ENCODE measurements around the gene FILIP1. TPM values are rescaled to one million over a fixed set of nuclear protein-coding genes. Genes with fewer than 3 reads are reported as not detected.

FILIP1 gene
- total RNA-seq, 1 experiment from 2014 or later = not detected

DNA sequence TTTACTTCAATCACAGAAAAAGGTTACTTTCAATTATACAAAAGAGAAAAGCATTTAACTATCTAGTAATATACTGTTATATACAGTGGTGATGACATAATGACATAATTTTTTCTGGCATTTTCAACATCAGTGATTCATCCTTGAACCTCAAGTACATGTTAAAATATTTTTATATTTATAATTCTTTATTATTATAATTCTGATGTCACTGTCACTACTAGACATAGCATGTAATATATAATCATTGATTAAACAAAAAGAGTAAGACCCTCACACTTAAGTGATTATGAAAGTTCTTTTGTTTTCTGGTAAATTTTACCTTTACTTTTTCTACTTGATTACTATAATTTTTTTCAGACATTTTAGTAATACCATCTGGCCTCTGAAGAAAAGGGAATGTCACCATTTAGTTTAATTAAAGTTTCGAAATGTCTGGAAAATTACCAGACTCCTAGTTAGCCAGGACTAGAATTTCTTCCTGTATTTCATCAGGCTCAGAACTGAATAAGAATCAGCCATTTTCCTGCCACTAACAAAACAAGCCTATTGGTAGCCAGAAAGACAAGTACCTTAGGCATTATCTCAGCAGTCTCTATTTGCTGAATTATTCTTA, 71.5 kb downstream of the FILIP1 start:
- BruUV-seq (replicated peaks) = no TSS peak
- Histone ChIP-seq H3K4me3 (ENCODE audit: low read length) (no peak overlapping the region), H3K4me1 (ENCODE audit: insufficient read depth, low read length) (peaks cover 9% of the 10 kb centered on the region), H3K79me2 (ENCODE audit: low read length) (no peaks in the 10 kb centered on the region), H3K9me2 (replicated peaks; ENCODE audit: low read length) (no peaks in the 10 kb centered on the region), H3K27ac (ENCODE audit: low read length) (no peak overlapping the region), H3K9me3 (ENCODE audit: low read length) (no peaks in the 10 kb centered on the region), H3K4me2 (ENCODE audit: low read length) (no peak overlapping the region), H3K27me3 (ENCODE audit: low read length) (no peaks in the 10 kb centered on the region), H3F3A (ENCODE audit: low read length, unreplicated experiment) (no peaks in the 10 kb centered on the region), H4K20me1 (ENCODE audit: low read length) (no peaks in the 10 kb centered on the region), H3K36me3 (ENCODE audit: low read depth, low read length) (no peaks in the 10 kb centered on the region), H3K9ac (ENCODE audit: low read length) (no peak overlapping the region), H2AFZ (ENCODE audit: low read length) (no peak overlapping the region)
- intact Hi-C loops (cut with micrococcal nuclease) = no loop called here
- no peak for TF ChIP-seq EZH2phosphoT487 (IDR thresholded peaks at IDR 0.05; ENCODE audit: borderline replicate concordance, low read length)
- TF ChIP-seq, protein P1, sequence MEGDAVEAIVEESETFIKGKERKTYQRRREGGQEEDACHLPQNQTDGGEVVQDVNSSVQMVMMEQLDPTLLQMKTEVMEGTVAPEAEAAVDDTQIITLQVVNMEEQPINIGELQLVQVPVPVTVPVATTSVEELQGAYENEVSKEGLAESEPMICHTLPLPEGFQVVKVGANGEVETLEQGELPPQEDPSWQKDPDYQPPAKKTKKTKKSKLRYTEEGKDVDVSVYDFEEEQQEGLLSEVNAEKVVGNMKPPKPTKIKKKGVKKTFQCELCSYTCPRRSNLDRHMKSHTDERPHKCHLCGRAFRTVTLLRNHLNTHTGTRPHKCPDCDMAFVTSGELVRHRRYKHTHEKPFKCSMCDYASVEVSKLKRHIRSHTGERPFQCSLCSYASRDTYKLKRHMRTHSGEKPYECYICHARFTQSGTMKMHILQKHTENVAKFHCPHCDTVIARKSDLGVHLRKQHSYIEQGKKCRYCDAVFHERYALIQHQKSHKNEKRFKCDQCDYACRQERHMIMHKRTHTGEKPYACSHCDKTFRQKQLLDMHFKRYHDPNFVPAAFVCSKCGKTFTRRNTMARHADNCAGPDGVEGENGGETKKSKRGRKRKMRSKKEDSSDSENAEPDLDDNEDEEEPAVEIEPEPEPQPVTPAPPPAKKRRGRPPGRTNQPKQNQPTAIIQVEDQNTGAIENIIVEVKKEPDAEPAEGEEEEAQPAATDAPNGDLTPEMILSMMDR (conservative IDR thresholded peaks at IDR 0.05; ENCODE audit: low read depth, low read length) = no peak
- TF ChIP-seq EZH2 (IDR thresholded peaks at IDR 0.05; ENCODE audit: low read length, unreplicated experiment) = no peak
- ChIA-PET POLR2A (ENCODE audit: unreplicated experiment) (no interaction called here), CTCF (no interaction called here)
- DNase-seq = no peak
- ATAC-seq = no peak

DNA sequence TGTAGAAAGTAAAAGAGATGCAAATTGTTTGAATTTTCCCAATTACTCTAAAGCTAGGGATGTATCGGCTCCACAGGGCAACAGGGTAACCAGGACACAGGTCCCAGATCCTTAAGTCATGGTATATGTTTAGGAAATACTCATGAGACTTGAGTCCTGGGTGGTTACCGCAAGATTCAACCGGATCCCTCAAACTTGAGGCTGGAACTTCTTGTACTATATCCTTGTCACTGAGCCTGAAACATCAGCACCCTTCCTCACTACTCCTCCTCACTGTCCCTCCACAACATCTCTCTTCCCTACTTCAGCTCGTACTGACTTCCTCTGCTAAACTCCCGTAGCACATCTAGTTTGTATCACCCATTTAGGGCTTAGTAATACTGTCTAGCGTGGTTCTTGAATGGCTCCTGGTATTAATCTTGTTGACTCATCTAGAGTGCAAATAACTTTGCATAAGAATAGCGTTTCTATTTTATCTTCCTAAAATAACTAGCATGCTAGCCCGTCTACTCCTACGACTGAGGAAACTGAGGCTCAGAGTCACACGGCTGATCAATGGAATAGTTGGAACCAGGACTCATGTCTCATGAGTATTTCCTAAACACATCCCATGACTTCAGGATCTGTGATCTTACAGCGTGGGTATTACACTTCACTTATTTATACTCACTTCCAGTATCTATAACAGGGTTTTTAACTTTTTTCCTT, 72.1 kb downstream of the FILIP1 start:
- no peaks in the 10 kb centered on the region for H3K79me2 ChIP-seq (ENCODE audit: low read length)
- no peaks in the 10 kb centered on the region for H3F3A ChIP-seq (ENCODE audit: low read length, unreplicated experiment)
- no peaks in the 10 kb centered on the region for H4K20me1 ChIP-seq (ENCODE audit: low read length)
- TF ChIP-seq, protein P1 (conservative IDR thresholded peaks at IDR 0.05; ENCODE audit: low read depth, low read length) = no peak
- H3K9me3 ChIP-seq (ENCODE audit: low read length) = no peaks in the 10 kb centered on the region
- DNase-seq = no peak
- ChIA-PET POLR2A (ENCODE audit: unreplicated experiment) (no interaction called here), CTCF (no interaction called here)
- no peak overlapping the region for H3K4me2 ChIP-seq (ENCODE audit: low read length)
- H3K9ac ChIP-seq (ENCODE audit: low read length) = no peak overlapping the region
- peaks cover 9% of the 10 kb centered on the region for H3K4me1 ChIP-seq (ENCODE audit: insufficient read depth, low read length)
- no peaks in the 10 kb centered on the region for H3K36me3 ChIP-seq (ENCODE audit: low read depth, low read length)
- H3K27ac ChIP-seq (ENCODE audit: low read length) = no peak overlapping the region
- no peak overlapping the region for H2AFZ ChIP-seq (ENCODE audit: low read length)
- no peaks in the 10 kb centered on the region for H3K9me2 ChIP-seq (replicated peaks; ENCODE audit: low read length)
- BruUV-seq (replicated peaks) = no TSS peak
- intact Hi-C loops (cut with micrococcal nuclease) = no loop called here
- no peak overlapping the region for H3K4me3 ChIP-seq (ENCODE audit: low read length)
- H3K27me3 ChIP-seq (ENCODE audit: low read length) = no peaks in the 10 kb centered on the region
- no peak for ATAC-seq

DNA sequence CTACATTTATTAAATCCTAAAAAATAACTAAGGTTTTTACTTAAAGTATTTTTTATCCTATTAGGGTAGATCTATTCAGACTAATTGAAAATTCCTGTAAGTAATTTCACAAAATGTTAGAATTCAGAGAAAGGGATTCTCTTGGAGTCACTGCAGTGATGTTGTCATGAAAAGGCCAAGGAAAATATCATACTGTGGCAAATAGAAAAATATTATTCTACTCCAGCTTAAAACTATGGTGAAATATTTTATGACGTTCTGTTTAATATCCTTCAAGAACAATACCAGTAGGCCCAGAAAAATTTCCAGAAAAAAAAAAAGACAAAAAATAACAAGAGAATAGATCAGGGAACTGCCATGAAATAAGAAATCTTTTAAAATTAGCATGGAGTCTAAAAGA, 73.6 kb downstream of the FILIP1 start:
- CTCF ChIA-PET = no interaction called here
- intact Hi-C loops (cut with micrococcal nuclease) = no loop called here

More for the DNA sequence above, 73.6 kb downstream of the FILIP1 start:
- DNase-seq = no peak
- no peaks in the 10 kb centered on the region for H3F3A ChIP-seq (ENCODE audit: low read length, unreplicated experiment)
- ATAC-seq = no peak
- TF ChIP-seq, protein P1 (conservative IDR thresholded peaks at IDR 0.05; ENCODE audit: low read depth, low read length) = no peak
- no peak for TF ChIP-seq EZH2 (IDR thresholded peaks at IDR 0.05; ENCODE audit: low read length, unreplicated experiment)
- no peak for TF ChIP-seq EZH2phosphoT487 (IDR thresholded peaks at IDR 0.05; ENCODE audit: borderline replicate concordance, low read length)
- no peaks in the 10 kb centered on the region for H3K9me3 ChIP-seq (ENCODE audit: low read length)
- no TSS peak for BruUV-seq (replicated peaks)
- H3K36me3 ChIP-seq (ENCODE audit: low read depth, low read length) = no peaks in the 10 kb centered on the region
- no peak overlapping the region for H3K27ac ChIP-seq (ENCODE audit: low read length)
- H3K27me3 ChIP-seq (ENCODE audit: low read length) = no peaks in the 10 kb centered on the region
- no peak overlapping the region for H3K4me2 ChIP-seq (ENCODE audit: low read length)
- peaks cover 6% of the 10 kb centered on the region for H3K4me1 ChIP-seq (ENCODE audit: insufficient read depth, low read length)
- POLR2A ChIA-PET (ENCODE audit: unreplicated experiment) = interaction anchor here (0.5 kb wide), 1 partner anchor 43 kb away, joined by 4 read pairs; no protein-coding TSS in a partner anchor
- H3K9me2 ChIP-seq (replicated peaks; ENCODE audit: low read length) = no peaks in the 10 kb centered on the region
- no peak overlapping the region for H3K4me3 ChIP-seq (ENCODE audit: low read length)
- H4K20me1 ChIP-seq (ENCODE audit: low read length) = no peaks in the 10 kb centered on the region
- no peaks in the 10 kb centered on the region for H3K79me2 ChIP-seq (ENCODE audit: low read length)
- no peak overlapping the region for H2AFZ ChIP-seq (ENCODE audit: low read length)
- no peak overlapping the region for H3K9ac ChIP-seq (ENCODE audit: low read length)
